GM18867 (cell line): ENCODE data around the gene PPP1R37.

Experiments
- ATAC-seq: cut with Tn5 transposase; IDR thresholded peaks from one replicate; pipeline ENCODE4 v1.9.1; 2021; ENCODE audit warnings: mild to moderate bottlenecking, moderate library complexity; ENCODE audit not compliant: unreplicated experiment

Gene PPP1R37

GRCh38 chr19:45070861-45071544 is 22.0 kb upstream of the PPP1R37 start:
- ATAC-seq, result no peak

GRCh38 chr19:45071545-45071938 is 21.4 kb upstream of the PPP1R37 start:
- ATAC-seq, result no peak

- ATAC-seq, result no peak
Measured at GRCh38 chr19:45071969-45072790, 20.8 kb upstream of the PPP1R37 start.

GRCh38 chr19:45074744-45075300 is 18.2 kb upstream of the PPP1R37 start:
- no peak for ATAC-seq

GRCh38 chr19:45075301-45076028 is 17.5 kb upstream of the PPP1R37 start:
- ATAC-seq, result peak; percentile 61

- peak; percentile 44 for ATAC-seq
Measured at GRCh38 chr19:45076029-45076850, 16.7 kb upstream of the PPP1R37 start, which contains the start of gene ZNF296. ZNF296 (minus strand) TSS chr19:45076478; CDS start chr19:45076373, 105 bp downstream.

GRCh38 chr19:45076851-45077730 is 15.9 kb upstream of the PPP1R37 start:
- ATAC-seq, result no peak

- no peak for ATAC-seq
Measured at GRCh38 chr19:45078390-45079062, 14.5 kb upstream of the PPP1R37 start.

GRCh38 chr19:45079063-45079910 is 13.7 kb upstream of the PPP1R37 start, which contains the start of gene GEMIN7:
GEMIN7 (plus strand) TSS chr19:45079260; CDS start chr19:45090115, 10,855 bp downstream.
- peak; percentile 26 for ATAC-seq

GRCh38 chr19:45079911-45080370 is 13.0 kb upstream of the PPP1R37 start:
- ATAC-seq, result no peak

- no peak for ATAC-seq
Measured at GRCh38 chr19:45082170-45082569, 10.8 kb upstream of the PPP1R37 start.

- ATAC-seq, result no peak
Measured at GRCh38 chr19:45086480-45086879, 6.5 kb upstream of the PPP1R37 start.

GRCh38 chr19:45087531-45087930 is 5.4 kb upstream of the PPP1R37 start:
- ATAC-seq, result no peak

- ATAC-seq, result no peak
Measured at GRCh38 chr19:45090034-45090433, 2.9 kb upstream of the PPP1R37 start.

- no peak for ATAC-seq
Measured at GRCh38 chr19:45090606-45091005, 2.4 kb upstream of the PPP1R37 start.

GRCh38 chr19:45091031-45091923 is 1.7 kb upstream of the PPP1R37 start:
- ATAC-seq, result peak; percentile 59

- no peak for ATAC-seq
Measured at GRCh38 chr19:45094137-45094536, 1.2 kb downstream of the PPP1R37 start.
